ENCODE measurements around the gene CCDC57. TPM values are rescaled to one million over a fixed set of nuclear protein-coding genes. Genes with fewer than 3 reads are reported as not detected.

CCDC57 gene
- total RNA-seq, 1 donor from 2014 or later: 24.7 TPM

DNA sequence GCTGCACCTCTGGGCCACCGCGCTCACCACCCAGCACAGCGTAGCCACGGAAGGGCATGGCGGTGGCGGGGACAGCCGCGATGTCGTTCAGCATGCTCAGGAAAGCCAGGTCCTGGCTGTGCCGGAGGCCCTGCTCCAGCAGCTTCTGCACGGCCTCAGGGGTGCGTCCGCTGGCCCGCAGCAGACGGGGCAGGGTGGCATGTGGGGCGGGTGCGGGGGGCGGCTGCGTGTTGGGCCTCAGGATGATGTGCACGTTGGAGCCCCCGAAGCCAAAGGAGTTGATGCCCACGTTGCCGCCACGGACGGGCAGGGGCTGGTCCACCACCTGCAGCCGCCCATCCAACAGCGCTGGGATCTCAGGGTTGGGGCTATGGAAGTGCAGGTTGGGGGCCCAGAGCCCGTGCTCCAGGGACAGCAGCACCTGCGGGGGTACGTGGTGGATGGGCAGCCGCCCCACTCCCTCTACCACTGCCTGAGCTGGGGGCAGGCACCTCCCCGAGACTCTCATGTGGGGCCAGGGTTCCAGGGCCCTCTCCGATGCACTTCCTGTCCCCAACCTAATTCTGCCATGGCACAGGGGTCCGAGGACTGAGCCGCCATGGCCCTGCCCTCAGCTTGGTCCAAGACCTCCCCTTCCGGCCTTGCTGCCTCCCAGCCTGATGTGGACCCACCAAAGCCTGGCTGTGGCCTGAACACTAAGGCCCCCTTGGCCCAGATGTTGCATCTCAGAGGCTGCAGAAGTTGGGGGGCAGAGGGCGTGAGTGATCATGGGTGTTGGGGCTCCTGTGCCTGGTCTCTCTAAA lies 121.2 kb downstream of the CCDC57 start:
- no peak for DNase-seq

DNA sequence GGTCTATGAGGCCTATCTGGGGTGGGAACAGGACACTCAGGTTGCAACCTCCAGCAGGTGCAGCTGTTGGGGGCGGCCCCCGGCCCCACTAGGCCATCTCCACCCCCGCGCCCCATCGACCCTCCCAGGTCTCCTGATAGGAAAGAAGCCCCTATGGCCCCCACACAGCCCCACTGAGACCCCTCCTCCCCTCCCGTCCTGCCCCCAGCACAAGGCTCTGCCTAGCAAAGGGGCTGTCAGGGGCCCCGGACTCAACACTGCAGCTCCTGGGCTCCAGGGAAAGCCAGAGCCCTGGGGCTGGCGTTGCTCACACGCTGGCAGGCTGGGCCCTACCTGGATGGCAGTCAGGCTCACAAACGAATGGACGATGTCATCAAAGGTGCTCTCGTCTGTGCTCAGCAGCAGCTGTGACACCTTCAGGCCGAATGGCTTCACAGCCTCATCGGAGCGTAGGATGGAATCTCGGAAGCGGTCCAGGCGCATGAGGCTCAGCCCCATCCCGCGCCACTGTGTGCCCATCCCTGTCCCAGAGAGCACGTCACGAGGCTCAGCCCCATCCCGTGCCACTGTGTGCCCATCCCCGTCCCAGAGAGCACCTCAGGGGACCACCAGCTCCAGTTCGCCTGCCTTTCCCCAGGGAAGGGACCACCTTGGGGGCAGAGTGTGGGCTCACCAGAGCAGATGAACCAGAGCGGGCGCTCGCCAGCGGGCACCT lies 121.9 kb downstream of the CCDC57 start:
- no peak for DNase-seq

DNA sequence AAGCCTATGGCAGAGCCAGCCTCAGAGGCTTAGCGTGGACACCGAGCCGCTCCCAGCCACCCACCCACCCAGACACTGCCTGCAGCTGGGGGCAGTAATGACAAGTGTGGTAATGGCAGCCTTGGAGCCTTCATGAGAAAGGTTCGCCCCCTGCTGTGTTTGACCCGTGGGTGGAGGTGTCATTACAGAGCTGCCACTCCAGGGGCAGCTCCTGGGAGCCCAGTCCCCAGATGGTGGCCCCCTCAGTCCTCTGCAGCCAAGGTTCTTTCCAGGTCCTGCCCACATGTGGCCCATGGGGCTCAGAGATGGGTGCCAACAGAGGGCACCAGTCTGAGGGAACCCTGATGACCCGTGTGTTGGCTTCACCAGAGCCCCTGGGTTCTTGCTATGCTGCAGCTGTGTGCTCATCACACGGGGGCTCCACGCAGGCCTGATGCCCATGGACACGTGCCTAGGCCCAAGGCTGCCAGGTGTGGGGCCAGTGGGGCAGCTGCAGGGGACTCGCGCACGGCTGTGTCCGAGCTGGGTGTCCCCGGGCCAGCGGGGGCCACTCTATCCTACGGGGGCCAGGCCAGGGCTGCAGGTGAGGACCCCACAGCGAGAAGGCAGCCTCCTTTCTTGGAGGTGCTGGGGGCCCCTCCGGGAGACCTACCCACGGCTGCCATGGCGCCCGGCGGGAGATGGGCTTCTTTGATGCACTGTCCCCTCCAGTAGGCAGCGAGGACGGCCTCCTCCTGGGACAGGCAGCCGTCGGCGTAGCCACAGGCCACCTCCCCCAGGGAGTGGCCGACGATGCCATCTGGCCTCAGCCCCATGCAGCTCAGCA lies 122.7 kb downstream of the CCDC57 start:
- DNase-seq: no peak

DNA sequence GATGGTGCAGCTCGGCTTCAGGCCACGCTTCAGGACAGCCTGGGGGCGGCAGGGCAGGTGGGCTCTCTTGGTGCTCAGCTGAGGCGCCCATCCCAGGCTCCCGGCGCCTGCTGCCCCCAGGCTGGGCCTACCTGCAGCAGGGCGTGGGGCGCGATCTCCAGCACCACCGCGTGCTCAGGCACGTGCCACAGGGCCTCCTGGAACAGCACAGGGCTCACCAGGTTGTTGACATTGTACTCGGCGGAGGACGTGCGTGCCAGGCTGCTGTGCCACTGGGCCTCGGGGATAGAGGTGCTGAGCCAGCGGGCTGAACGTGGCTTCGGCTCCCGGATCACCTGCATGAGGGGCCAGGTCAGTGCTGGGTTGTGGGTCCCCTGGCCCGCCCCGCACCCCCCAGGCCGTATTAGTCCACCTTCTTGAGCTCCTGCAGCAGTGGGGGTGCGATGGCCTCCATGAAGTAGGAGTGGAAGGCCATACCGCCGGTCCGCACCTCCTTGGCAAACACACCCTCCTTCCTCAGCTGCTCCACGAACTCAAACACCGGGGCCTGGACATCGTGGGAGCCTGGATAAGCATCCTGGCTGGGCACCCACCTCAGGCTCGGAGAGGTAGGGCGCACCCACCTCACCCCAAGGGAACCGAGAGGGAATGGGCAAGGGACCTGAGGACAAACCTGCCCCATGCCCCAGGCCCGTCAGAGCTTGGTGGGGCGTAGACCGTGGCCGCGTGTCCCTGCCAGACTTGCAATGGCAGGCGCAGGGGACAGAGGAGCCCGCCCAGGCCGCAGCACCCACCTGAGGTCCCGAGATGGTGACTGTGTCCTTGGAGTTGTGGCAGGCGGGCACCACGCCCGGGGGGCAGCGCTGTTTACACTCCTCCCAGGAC lies 123.6 kb downstream of the CCDC57 start:
- DNase-seq: no peak

DNA sequence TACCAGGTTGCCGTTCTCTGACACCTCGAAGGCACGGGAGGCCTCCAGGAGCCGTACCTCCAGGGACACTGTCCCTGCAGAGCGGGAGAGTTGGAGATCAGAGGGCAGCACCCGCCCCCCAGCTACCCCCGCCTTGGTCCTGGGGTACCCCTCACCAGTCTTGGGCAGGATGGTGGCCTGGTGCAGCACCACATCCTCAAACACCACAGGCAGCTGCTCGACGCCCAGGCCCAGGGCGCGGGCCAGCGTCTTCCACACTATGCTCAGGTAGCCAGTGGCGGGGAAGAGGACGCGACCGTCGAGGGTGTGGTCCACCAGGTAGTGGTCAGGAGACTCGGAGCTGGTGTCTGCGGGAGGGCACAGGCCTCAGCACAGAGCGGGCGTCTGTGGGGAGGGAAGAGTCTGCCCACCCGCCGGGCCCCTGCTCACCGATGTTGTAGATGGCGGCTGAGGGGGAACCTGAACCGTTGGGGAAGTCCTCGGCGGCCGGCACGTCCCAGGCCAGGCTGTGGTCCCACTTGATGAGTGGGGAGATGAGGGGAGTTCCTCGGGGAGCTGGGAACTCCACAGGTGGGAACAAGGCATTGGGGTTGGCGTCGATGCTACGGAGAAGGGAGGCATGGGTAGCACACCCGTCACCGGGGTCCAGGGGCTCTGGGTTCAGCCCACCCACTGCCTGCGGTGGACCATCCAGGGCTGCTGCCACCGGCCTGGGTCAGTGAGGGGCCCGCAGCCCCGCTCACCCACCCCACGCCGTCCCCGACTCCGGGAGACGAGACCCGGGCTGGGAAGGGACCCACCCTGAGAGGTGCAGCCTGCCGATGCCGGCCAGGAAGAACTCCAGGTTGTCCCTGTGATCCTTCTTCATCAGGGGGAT lies 124.4 kb downstream of the CCDC57 start:
- no peak for DNase-seq

DNA sequence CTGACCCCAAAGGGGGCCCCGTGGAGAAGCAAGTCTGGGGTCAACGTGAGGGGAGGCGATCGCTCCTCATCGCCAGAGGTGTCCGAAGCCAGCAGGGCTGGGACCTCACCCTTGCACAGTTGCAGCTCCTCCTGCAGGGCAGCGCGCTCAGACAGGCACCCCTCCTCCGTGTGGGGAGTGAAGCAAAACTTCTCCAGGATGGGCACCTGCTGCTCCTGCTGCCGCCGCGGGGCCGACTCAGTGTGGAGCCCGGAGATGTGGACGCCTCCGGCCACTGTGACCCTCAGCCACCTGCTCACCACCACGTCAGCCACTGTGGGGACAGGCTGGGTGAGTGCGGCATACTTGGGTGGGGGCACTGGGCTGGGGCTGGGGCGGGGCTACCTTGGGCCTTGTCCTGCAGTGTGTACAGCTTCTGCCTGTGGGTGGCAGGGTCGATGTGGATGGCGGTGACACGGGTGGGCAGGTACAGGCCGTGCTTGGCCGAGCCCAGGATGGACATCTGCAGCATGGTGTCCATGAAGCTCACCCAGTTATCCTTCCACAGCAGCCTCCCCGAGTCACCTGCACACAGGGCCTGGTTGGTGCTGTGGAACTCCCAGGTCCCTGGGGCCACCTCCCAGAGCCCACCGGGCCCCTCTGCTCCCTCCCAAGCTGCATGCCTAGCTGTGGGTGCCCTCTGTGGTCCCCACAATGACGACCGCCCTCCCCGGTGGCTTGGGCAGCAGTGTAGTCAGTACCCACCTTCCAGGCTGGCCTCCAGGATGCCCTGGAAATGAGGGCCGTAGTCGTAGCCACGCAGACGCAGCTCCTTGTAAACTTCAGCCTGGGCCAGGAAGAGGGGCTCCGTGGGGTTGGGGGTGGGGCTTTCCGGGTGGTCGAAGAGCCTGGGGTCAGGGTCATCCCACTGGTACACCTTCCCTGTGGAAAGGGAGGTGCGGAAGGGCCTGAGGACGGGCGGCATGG lies 125.4 kb downstream of the CCDC57 start:
- no peak for DNase-seq

DNA sequence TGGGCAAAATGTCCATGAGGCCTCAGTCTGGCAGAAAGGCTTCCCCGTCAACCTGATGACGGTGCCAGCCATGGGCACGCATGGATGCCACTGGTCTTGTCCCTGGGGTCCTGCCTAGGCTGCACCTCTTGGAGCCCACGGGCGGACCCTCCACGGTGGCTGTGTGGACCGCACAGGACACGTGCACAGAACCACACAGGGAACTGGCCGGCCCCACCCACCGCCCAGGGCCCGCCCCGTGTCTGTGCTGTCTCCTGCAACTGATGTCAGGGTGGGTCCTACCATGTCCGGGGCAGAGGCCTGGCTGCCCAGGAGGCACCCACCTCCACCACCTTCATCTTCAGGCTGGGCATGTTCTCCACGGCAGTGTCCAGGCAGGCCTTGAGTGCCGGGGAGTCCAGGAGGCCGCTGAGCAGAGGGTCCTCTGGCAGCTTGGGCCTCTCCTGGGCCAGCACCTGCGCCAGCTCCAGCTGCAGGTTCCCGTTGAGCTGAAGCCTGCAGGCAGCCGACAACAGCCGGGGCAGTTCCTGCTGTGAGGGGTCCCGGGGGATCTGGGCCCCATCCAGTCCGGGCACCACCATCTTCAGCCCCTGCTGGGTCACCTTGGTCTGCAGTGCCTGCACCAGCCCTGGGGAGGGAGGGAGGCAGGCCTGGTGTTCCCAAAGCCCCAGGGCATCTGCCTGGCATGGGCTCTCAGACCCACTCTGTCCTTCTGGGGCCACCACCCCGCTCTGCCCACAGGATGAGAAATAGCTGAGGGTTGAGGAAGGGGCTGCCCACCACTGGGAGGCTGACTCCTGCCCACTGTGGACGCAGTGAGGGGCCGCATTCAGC lies 126.5 kb downstream of the CCDC57 start:
- no peak for DNase-seq

DNA sequence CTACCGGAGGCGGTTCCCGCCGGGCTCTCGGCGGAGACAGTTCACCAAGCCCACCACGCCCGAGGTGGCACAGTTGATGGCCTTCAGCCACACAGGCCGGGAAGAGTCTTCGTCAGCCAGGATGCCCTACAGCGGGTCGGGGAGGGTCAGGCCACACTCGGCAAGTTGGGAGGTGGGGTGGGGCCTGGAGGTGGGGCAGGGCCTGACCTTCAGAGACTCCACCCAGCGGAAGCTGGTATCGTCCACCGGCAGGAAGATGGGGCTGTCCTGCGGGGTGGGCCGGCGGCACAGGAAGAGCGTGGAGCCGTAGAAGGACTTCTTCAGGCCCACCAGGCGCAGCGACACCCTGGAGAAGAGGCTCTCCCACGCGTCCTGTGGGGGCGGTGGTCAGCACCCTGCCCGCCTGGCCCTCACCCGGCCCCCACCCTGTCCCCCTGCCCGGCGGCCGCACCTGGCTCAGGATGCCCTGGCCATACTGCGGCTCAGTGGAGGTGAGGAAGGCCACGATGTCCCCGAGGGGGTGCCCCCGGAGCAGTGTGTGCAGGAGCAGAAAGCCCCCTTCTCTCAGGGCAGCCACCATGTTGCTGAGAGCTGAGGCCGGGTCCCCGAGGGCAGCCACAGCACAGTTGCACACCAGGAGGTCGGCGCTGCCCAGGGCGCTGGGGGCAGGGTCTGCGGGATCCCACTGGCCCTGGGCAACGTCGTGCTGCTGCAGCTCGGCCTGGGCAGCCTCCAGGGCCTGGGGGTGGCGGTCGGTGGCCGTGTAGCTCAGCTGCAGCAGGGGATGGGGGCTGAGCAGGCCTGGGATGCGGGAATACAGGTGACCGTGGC lies 127.4 kb downstream of the CCDC57 start:
- DNase-seq: no peak

DNA sequence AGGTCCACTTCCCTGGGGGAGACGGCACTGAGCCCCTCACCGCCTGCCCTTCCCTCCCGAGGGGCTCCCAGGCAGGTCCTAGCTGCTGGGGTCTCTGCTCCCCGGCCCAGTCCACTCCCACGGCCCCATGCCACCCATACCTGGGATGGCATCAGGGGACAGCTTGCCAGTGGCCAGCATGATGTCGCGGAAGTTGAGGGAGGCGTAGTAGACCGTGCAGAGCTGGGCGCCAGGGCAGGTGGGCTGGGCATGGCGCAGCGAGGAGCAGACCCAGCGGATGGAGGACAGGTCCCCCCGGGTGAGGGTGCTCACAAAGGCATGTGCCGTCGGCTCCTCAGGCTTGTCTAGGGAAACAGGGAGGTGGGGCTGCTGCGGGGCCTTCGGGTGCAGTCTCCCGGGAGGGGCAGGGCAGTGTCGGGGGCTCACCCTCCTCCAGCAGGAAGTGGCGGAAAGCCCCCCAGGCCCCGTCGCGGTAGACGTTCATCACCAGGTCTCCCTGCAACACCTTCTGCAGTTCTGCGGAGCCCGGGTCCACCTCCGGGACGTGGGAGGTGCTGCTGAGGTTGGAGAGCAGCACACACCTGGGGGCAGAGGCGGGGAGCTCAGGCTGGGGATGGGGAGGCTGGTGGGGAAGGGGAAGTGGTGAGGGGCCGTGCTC lies 128.1 kb downstream of the CCDC57 start:
- DNase-seq: no peak

DNA sequence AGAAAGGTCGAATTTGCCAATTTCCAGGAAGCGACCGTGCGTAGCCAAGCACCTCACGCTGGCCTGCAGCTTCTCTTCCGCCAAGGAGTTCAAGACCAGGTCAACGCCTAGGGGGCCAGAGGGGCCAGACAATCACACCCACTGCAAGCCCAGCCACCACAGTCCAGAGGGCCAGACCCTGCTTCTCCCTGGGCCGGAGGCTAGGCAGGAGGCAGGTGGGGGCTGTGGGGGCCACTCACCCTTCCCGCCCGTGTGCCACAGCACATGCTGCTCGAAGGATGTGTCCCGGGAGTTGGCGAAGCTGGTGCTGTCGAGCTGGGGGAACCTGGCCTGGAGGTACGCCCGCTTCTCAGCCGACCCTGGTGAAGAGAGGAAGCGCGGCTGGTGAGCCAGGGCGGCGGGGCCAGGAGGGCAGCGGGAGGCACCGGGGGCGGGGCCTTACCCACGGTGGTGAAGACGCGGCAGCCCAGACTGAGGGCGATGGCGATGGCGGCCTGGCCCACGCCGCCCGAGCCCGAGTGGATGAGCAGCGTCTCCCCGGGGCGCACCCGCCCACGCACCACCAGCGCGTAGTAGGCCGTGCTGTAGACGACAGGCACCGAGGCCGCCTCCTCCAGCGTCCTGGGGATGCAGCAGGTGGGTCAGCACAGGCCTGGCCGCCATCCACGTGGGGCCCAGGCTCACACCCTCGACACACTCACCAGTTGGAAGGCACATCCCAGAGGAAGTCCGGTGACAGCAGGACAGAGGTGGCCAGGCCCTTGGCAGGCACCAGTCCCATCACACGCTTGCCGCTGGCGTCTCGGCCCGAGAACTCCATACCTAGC lies 128.9 kb downstream of the CCDC57 start:
- no peak for DNase-seq

DNA sequence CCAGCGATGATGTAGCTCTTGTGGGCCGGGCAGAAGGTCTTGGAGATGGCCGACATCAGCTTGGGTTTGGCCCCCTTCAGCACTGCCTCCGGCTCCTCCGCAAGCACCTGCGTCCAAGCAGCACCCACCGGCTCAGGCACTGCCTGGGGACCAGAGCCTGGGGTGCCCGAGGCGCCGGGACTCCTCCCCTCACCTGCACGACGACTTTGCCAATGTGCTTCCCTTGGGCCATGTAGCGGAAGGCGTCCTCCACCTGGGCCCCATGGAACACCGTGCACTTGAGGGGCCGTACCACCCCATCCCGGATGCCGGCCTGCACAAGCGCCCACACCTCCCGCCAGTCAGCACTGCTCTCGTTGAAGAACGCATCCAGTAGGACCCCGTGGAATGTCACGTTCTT lies 129.6 kb downstream of the CCDC57 start:
- no peak for DNase-seq

DNA sequence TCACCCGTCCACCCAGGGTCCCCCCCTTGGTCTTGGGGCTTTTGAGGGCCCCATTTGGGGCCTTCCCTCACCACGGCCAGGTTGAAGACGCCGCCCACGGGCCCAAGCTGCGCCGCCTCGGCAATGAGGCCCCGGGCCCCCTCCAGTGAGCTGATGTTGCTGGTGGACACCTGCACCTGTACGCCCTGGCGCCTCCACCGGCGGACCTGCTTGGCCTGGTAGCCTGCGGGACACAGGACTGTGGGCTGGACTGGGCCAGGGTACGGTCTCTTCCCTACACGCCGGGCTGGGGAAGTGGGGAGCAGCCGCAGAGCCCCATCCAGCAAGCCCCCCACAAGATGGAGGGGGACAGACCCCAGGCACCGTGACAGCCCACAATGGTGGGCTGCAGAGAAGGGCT lies 130.2 kb downstream of the CCDC57 start:
- DNase-seq: no peak

DNA sequence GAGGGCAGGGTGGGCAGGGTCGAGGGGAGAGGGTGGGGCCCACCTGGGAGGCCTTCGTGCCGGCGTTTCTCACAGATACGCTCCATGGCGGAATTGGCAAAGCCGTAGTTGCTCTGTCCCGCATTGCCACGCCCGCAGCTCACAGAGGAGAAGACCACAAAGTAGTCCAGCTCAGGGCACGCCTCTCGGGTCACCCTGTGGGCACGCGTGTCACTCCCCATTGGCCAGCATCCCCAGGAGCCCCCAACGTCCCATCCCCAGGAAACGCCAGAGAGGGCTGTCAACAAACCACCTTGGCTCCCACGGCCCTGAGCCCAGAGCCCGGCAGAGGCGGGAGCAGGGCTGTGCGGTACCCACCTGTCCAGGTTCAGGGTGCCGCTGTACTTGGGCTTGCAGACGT lies 130.7 kb downstream of the CCDC57 start:
- no peak for DNase-seq

DNA sequence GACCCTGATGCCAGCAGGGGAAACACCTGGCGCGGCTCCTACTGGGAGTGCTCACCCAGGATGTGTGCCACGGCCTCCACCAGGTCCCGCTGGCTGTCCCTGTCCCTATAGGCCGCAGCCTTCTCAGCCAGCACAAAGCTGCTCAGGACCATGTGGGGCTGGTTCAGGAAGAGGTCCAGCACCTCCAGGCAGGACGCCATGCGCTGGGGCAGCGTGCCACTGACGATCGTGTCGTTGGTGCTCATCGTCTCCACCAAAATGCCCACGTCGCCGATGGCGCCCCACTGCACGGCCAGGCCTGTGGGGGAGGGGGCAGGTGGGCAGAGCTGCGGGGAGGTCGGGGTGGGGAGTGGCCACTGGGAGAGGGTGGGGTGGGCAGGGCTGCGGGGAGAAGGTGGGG lies 131.1 kb downstream of the CCDC57 start:
- DNase-seq: no peak

DNA sequence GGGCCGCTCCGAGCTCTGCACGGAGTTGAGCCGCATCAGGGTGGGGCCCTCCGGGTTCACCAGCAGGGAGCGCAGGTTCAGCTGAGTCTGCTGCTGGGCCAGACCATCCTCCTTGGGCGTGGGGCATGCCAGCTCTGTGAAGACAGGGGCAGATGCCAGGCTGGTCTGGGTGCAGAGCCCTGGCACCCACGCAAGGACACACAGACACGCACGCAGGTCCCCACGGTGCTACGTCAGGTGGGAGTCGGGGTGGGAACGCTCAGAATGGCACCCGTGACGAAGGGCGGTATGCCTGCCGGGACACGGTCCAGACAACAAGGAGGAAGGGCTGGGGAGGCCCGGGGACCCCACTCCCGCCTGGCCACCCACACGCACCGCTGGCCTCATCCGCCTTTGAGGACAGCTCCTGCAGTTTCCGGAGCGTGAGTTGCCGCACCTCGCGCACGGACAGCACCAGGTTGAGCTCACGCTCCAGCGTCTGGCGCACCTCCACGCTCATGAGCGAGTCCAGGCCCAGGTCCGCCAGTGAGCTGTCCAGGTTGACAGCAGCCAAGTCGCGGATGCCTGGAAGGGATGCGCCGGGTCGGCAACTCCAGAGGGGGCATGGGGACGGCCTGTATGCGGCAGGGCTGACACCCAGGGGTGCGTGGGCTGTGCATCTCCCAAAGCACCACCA lies 131.7 kb downstream of the CCDC57 start:
- no peak for DNase-seq
